Measurements from ENCODE around the gene GPRIN3.

Gene GPRIN3

DNA sequence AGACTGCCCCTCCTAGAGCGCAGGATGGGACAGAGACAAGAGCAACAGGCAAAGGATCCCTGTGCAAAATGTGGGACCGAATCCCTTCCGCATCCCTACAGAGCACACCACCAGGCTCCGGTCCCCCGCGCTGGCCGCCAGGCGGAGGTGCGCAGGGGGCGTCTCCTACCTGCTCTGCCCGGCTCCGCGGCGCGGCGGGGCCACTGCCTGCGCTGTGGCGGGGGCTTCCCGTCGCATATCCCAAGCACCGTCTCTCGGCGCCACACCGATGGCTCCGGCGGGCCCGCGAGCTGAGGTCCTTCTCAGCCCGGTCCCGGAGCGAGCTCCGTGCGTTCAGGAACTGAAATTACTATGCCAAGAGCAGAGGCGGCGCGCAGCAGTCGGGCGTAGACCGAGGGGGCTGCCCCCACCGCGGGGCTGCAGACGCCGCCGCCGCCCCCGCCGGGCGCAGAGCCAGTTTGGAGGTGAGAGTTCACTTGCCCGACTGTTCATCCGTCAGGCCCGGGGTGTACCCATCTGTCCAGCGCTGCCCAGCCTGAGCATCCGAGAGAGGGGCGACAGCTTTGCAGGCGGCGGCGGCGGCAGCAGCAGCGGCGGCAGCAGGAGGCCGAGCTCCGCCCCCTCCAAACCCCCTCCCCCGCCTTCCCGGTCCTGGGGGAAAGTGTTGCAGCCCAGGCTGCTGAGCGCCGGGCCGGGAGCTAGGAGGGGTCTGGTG is at the start of gene GPRIN3:
GPRIN3 (minus strand) TSS at position 355 of the 715 bp plus-strand sequence. CDS start 57,690 bp downstream, outside the sequence.
- TF ChIP-seq, protein P1, sequence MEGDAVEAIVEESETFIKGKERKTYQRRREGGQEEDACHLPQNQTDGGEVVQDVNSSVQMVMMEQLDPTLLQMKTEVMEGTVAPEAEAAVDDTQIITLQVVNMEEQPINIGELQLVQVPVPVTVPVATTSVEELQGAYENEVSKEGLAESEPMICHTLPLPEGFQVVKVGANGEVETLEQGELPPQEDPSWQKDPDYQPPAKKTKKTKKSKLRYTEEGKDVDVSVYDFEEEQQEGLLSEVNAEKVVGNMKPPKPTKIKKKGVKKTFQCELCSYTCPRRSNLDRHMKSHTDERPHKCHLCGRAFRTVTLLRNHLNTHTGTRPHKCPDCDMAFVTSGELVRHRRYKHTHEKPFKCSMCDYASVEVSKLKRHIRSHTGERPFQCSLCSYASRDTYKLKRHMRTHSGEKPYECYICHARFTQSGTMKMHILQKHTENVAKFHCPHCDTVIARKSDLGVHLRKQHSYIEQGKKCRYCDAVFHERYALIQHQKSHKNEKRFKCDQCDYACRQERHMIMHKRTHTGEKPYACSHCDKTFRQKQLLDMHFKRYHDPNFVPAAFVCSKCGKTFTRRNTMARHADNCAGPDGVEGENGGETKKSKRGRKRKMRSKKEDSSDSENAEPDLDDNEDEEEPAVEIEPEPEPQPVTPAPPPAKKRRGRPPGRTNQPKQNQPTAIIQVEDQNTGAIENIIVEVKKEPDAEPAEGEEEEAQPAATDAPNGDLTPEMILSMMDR (IDR thresholded peaks at IDR 0.05; ENCODE audit: poor library complexity, severe bottlenecking): no peak
- DNase-seq (ENCODE audit: low spot score) (peak; percentile 42), ATAC-seq (ENCODE audit: low read depth) (peak; percentile 75)
- Histone ChIP-seq H3K4me3 (ENCODE audit: severe bottlenecking) (peak within 1 kb of the TSS; percentile 25), H3K36me3 (ENCODE audit: low read depth) (no peaks in the 10 kb centered on the region), H3K4me1 (ENCODE audit: insufficient read depth, poor library complexity, severe bottlenecking) (no peaks in the 10 kb centered on the region), H3K27me3 (ENCODE audit: insufficient read depth, poor library complexity, severe bottlenecking) (peaks cover 6% of the 10 kb centered on the region), H3K27ac (ENCODE audit: poor library complexity, severe bottlenecking) (no peak within 1 kb of the TSS), H3K9me3 (ENCODE audit: severe bottlenecking) (no peaks in the 10 kb centered on the region)

GRCh38 chr4:89357340-89357739 is 49.7 kb upstream of the GPRIN3 start:
- no peaks in the 10 kb centered on the region for H3K27me3 ChIP-seq (ENCODE audit: insufficient read depth, poor library complexity, severe bottlenecking)
- DNase-seq (ENCODE audit: low spot score) (no peak), ATAC-seq (ENCODE audit: low read depth) (no peak)
- H3K9me3 ChIP-seq (ENCODE audit: severe bottlenecking): no peaks in the 10 kb centered on the region
- no peaks in the 10 kb centered on the region for H3K4me1 ChIP-seq (ENCODE audit: insufficient read depth, poor library complexity, severe bottlenecking)
- TF ChIP-seq, protein P1 (IDR thresholded peaks at IDR 0.05; ENCODE audit: poor library complexity, severe bottlenecking): no peak
- no peak overlapping the region for H3K27ac ChIP-seq (ENCODE audit: poor library complexity, severe bottlenecking)
- no peak overlapping the region for H3K4me3 ChIP-seq (ENCODE audit: severe bottlenecking)
- no peaks in the 10 kb centered on the region for H3K36me3 ChIP-seq (ENCODE audit: low read depth)

DNA sequence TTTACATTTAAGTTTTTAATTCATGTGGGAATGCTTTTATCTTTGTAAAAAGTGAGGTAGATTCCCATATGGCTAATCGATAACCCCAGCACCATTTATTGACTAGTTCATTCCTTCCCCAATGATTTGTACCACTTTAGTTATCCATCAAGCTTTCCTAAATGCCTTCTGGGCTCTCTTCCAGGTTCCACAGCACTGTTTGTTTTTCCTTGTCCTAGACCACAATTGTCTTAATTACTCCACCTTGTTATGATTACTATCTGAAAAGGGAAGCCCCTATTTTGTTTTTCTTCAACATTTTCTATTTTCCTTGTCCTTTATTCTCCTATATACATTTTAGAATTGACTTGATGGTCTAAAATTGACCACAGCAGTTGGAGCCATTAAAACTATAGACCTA is 48.5 kb upstream of the GPRIN3 start:
- DNase-seq (ENCODE audit: low spot score) (no peak), ATAC-seq (ENCODE audit: low read depth) (no peak)
- Histone ChIP-seq H3K27me3 (ENCODE audit: insufficient read depth, poor library complexity, severe bottlenecking) (no peaks in the 10 kb centered on the region), H3K36me3 (ENCODE audit: low read depth) (no peaks in the 10 kb centered on the region), H3K4me1 (ENCODE audit: insufficient read depth, poor library complexity, severe bottlenecking) (no peaks in the 10 kb centered on the region), H3K4me3 (ENCODE audit: severe bottlenecking) (no peak overlapping the region), H3K27ac (ENCODE audit: poor library complexity, severe bottlenecking) (no peak overlapping the region), H3K9me3 (ENCODE audit: severe bottlenecking) (no peaks in the 10 kb centered on the region)
- TF ChIP-seq, protein P1 (IDR thresholded peaks at IDR 0.05; ENCODE audit: poor library complexity, severe bottlenecking): no peak

- Histone ChIP-seq H3K4me1 (ENCODE audit: insufficient read depth, poor library complexity, severe bottlenecking) (no peaks in the 10 kb centered on the region), H3K27me3 (ENCODE audit: insufficient read depth, poor library complexity, severe bottlenecking) (no peaks in the 10 kb centered on the region), H3K4me3 (ENCODE audit: severe bottlenecking) (no peak overlapping the region), H3K9me3 (ENCODE audit: severe bottlenecking) (no peaks in the 10 kb centered on the region), H3K36me3 (ENCODE audit: low read depth) (no peaks in the 10 kb centered on the region), H3K27ac (ENCODE audit: poor library complexity, severe bottlenecking) (no peak overlapping the region)
- TF ChIP-seq, protein P1 (IDR thresholded peaks at IDR 0.05; ENCODE audit: poor library complexity, severe bottlenecking): no peak
- ATAC-seq (ENCODE audit: low read depth) (no peak), DNase-seq (ENCODE audit: low spot score) (no peak)
Measured at GRCh38 chr4:89353514-89353913, 45.9 kb upstream of the GPRIN3 start.

DNA sequence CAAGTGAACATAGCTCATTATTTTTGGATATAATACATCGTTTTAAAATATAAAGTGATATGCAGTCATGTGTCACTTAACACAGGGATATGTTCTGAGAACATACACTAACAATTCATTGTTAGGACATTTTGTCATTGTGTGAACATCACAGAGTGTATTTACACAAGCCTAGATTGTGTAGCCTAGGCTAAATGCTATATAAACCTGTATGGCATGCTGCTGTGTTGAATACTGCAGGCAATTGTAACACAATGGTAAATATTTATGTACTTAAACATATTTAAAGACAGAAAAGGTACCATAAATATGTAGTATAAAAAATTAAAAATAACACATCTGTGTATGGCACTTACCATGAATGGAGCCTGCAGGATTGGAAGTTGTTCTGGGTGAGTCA is 44.9 kb upstream of the GPRIN3 start:
- H3K36me3 ChIP-seq (ENCODE audit: low read depth): no peaks in the 10 kb centered on the region
- no peak for ATAC-seq (ENCODE audit: low read depth)
- H3K9me3 ChIP-seq (ENCODE audit: severe bottlenecking): no peaks in the 10 kb centered on the region
- no peaks in the 10 kb centered on the region for H3K27me3 ChIP-seq (ENCODE audit: insufficient read depth, poor library complexity, severe bottlenecking)
- DNase-seq (ENCODE audit: low spot score): no peak
- H3K4me3 ChIP-seq (ENCODE audit: severe bottlenecking): no peak overlapping the region
- H3K27ac ChIP-seq (ENCODE audit: poor library complexity, severe bottlenecking): no peak overlapping the region
- H3K4me1 ChIP-seq (ENCODE audit: insufficient read depth, poor library complexity, severe bottlenecking): no peaks in the 10 kb centered on the region
- TF ChIP-seq, protein P1 (IDR thresholded peaks at IDR 0.05; ENCODE audit: poor library complexity, severe bottlenecking): no peak

Data from RWPE2 (cell line).